SJCRH30 (cell line): Measurements from ENCODE around the gene HS6ST3. TPM values are rescaled to one million over a fixed set of nuclear protein-coding genes. Genes with fewer than 3 reads are reported as not detected.

Experiments used
- DNase-seq, 2 experiments: peaks; one replicate each; pipeline ENCODE4 v3.0.0-alpha.2; 2015 to 2020
- H3K27ac ChIP-seq: fragments of 250-450 bp; sonication (Bioruptor Pico); 2 replicates; pipeline ENCODE4 v1.5.1; 2020; ENCODE audit warnings: mild to moderate bottlenecking, moderate library complexity
- H3K27me3 ChIP-seq: fragments of 250-450 bp; sonication (Bioruptor Pico); 2 replicates; pipeline ENCODE4 v1.5.1; 2020; ENCODE audit warnings: mild to moderate bottlenecking, moderate library complexity
- H3K36me3 ChIP-seq: fragments of 250-450 bp; sonication (Bioruptor Pico); 2 replicates; pipeline ENCODE4 v1.5.1; 2020; ENCODE audit warnings: mild to moderate bottlenecking, moderate library complexity
- H3K4me1 ChIP-seq: fragments of 250-450 bp; sonication (Bioruptor Pico); 2 replicates; pipeline ENCODE4 v1.5.1; 2020; ENCODE audit warnings: mild to moderate bottlenecking, moderate library complexity
- H3K4me3 ChIP-seq: fragments of 250-450 bp; sonication (Bioruptor Pico); 2 replicates; pipeline ENCODE4 v1.5.1; 2020; ENCODE audit warnings: mild to moderate bottlenecking, moderate library complexity
- H3K9me3 ChIP-seq: fragments of 250-450 bp; sonication (Bioruptor Pico); replicated peaks from 2 replicates; pipeline ENCODE4 v1.5.1; 2020; ENCODE audit warnings: mild to moderate bottlenecking, moderate library complexity
- total RNA-seq: library from RNA; depleted of rRNA; stranded (reverse); fragments of >200 nt; shearing (Covaris generic); gene quantifications from 2 replicates; pipeline ENCODE4 v1.2.3, GENCODE V29; 2014

The HS6ST3 gene
- total RNA-seq, 1 experiment from 2014 or later, result 0.02 TPM

DNA sequence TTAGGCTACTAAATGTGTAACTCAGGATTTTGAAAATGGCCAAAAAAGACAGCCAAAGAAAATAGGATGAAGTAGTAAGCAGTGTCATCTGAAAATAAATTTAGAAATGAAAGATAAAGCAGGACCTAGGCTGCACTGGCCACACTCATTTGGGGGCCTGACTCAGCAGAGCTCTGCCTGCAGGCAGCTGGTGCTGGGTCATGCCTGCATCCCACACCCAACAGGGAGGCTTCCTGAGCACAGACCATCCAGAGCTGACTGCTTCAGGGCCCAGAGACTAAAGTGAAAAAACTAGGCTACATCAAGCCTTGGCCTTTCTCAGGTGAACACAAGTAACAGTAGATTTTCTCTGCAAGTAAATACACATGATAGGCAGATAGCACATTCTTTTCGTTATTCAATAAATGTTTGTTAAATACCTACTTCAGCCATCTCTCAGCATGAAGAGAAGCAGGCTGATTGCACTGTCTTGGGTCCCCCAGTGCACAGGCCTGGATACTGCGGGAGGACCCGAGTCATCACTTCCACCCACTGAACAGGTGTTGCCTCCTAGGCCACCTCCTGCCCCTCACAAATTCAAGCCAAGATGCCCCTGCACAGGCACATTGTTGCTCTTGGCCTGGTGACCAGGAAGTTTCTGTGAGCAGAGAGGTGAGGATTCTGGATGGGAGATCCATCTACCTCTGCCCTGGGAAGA is 620.4 kb downstream of the HS6ST3 start:
- H3K27ac ChIP-seq, result no peak overlapping the region
- no peak for DNase-seq
- H3K9me3 ChIP-seq, result no peaks in the 10 kb centered on the region

DNA sequence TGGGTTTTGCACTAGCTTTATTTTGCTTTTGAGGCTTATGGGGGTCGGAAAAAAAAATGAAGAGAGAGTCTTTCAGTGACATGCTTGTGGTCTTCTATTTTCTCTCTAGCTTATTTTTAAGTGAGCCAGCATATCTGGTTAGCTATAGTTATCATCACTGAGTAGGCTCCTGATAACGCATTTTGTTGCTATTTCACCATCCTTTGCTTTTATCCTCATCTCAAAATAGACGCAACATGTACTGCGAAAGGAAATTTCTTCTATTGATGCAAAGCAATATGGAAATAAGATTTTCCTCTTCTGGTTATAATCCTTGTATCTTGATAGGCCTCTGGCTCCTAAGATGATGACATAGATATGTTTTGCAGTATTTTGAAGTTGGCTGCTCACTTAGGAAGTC is 630.5 kb downstream of the HS6ST3 start:
- H3K4me1 ChIP-seq, result no peaks in the 10 kb centered on the region
- H3K27ac ChIP-seq, result no peak overlapping the region
- DNase-seq, result no peak
- H3K36me3 ChIP-seq, result no peaks in the 10 kb centered on the region
- no peaks in the 10 kb centered on the region for H3K9me3 ChIP-seq
- no peaks in the 10 kb centered on the region for H3K27me3 ChIP-seq
- H3K4me3 ChIP-seq, result no peak overlapping the region

More for the DNA sequence above, 620.4 kb downstream of the HS6ST3 start:
- Histone ChIP-seq H3K4me3 (no peak overlapping the region), H3K36me3 (no peaks in the 10 kb centered on the region), H3K4me1 (no peaks in the 10 kb centered on the region), H3K27me3 (no peaks in the 10 kb centered on the region; the same call in 1 of the 2 replicates)

DNA sequence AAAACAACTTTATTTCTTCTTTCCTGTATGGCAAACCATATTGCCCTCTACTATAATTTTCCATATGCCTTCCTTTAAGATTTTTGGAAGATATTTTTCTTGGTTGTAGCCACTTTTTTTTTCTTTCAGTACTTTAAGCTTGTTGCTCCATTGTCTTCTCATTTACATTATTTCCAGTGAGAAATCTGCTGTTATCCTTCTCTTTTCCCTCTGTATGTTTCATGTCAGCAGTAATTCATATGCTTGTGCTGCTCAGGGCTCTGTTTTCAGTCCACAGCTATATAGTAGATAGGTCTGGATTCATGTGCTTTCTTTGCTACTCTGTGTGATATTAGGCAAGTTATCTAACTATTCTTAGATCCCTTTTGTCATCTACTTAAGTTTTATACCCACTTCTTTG is 636.7 kb downstream of the HS6ST3 start:
- Histone ChIP-seq H3K9me3 (0 out of 2 replicates have a peak, but pooled peaks cover 3% of the 10 kb centered on the region), H3K27me3 (no peaks in the 10 kb centered on the region), H3K36me3 (no peaks in the 10 kb centered on the region), H3K4me3 (no peak overlapping the region), H3K4me1 (no peaks in the 10 kb centered on the region), H3K27ac (no peak overlapping the region)
- no peak for DNase-seq

DNA sequence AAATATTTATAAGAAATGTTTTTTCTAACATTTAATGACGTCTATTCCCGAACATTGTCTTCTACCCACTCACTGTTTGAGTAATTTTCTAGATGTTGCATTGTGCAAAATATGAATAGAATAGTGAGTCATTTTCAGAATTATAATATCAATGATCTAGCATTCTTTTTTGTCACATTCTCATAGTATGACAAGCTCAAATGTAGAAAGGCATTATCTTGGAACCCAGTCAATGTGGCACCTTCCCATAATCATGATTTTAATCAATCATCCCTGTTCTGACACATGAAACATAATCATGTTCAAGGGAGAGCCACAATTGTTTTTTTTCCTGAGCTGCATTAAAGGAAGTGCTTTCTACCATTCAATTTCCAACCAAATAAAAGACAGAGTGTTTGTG is 638.6 kb downstream of the HS6ST3 start:
- Histone ChIP-seq H3K4me3 (no peak overlapping the region), H3K4me1 (no peaks in the 10 kb centered on the region), H3K27me3 (no peaks in the 10 kb centered on the region), H3K9me3 (0 out of 2 replicates have a peak, but pooled peaks cover 3% of the 10 kb centered on the region), H3K27ac (no peak overlapping the region), H3K36me3 (no peaks in the 10 kb centered on the region)
- DNase-seq, result no peak

DNA sequence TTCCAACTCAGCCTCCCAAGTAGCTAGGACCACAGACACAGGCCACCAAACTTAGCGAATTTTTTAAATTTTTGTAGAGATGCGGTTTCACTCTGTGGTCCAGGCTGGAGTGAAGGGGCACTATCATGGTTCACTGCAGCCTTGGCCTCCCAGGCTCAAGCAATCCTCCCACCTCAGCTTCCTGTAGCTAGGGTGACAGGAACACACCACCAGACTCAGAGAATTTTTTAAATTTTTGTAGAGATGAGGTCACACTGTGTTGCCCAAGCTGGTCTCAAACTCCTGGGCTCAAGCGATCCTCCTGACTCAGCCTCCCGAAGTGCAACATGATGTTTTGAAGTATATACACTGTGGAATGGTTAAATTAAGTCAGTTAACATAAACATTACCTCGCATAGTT is 640.8 kb downstream of the HS6ST3 start:
- no peak overlapping the region for H3K27ac ChIP-seq
- 0 out of 2 replicates have a peak, but pooled peaks cover 3% of the 10 kb centered on the region for H3K9me3 ChIP-seq
- H3K27me3 ChIP-seq, result no peaks in the 10 kb centered on the region
- no peak for DNase-seq
- no peaks in the 10 kb centered on the region for H3K36me3 ChIP-seq
- H3K4me3 ChIP-seq, result no peak overlapping the region
- H3K4me1 ChIP-seq, result no peaks in the 10 kb centered on the region

DNA sequence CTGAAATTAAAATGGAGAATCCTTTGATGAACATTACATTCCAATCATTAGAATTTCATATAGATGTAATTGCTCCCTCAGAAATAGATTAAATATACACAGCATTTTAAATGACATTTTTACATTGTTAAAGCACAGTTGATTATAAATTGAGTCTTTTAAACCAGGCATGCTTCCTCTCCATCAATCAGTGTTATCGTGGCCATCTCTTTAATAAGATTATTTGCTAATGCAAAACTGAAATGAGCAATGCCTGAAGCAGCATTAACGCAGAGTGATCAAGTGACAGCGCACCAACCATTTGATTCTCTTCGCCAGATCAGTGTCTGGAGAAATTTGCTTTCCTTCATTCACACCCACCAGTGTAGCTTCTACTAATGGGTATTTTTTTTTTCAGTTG is 644.6 kb downstream of the HS6ST3 start:
- Histone ChIP-seq H3K27ac (no peak overlapping the region), H3K4me3 (no peak overlapping the region), H3K9me3 (no peaks in the 10 kb centered on the region), H3K27me3 (no peaks in the 10 kb centered on the region), H3K36me3 (no peaks in the 10 kb centered on the region), H3K4me1 (no peaks in the 10 kb centered on the region)
- DNase-seq, result no peak

DNA sequence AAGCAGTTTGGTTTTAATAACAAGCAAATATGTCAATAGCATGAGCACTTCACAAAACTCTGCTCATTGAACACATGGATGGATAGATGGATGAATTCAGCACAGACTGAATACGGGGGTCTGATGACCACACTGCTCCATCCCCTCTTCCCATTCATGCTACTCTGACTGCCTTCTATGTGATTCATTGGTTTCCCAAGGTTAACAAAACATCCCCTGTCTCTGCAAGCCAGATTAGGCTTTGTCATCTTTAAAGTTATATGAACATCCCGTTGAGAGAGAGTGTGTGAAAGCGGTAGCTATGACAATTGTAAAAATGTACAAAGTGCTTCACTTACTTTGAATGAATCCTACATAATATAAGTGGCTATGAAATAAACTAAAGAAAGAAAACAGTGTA is 651.9 kb downstream of the HS6ST3 start:
- Histone ChIP-seq H3K27me3 (no peaks in the 10 kb centered on the region), H3K9me3 (no peaks in the 10 kb centered on the region), H3K27ac (no peak overlapping the region), H3K4me1 (no peaks in the 10 kb centered on the region), H3K36me3 (no peaks in the 10 kb centered on the region), H3K4me3 (no peak overlapping the region)
- no peak for DNase-seq

DNA sequence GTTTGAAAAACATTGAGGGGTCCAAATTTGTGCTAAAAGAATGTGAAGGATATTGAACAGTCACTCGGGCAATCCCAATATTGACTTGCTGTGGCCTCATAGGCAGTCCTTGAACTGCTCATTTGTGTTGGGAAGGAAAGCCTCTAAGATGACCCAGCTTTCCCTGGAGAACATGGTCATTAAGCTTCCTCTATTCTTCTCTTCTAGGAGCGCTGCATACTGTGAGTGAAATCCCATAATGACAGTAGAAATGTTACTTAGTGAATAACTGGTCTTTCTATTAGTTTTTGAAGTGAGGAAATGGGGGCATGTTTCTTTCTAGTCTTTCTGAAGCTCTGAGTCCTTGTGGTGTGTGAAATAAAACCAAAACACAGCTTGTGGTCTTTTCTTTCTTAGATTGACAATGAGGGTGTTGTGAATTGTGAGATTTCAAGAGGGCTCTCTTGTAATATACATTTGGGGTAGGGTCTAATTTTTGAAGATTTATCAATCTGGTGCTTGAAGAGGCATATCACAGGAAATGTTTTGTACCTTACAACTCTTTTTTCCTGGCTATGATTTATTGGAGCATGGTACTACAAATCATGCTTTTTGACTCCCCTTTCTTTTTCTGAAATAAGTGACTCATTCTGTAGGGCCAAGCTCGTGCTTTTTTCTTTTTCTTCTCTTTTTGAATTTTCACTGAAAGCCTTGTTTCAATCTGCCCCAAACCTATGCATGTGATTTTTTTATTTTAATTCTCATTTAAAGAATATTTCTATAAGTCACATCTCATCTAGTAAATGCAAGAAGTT is 653.6 kb downstream of the HS6ST3 start:
- no peaks in the 10 kb centered on the region for H3K4me1 ChIP-seq
- no peak for DNase-seq
- no peak overlapping the region for H3K4me3 ChIP-seq
- H3K36me3 ChIP-seq, result no peaks in the 10 kb centered on the region
- no peaks in the 10 kb centered on the region for H3K9me3 ChIP-seq
- H3K27ac ChIP-seq, result no peak overlapping the region
- no peaks in the 10 kb centered on the region for H3K27me3 ChIP-seq

DNA sequence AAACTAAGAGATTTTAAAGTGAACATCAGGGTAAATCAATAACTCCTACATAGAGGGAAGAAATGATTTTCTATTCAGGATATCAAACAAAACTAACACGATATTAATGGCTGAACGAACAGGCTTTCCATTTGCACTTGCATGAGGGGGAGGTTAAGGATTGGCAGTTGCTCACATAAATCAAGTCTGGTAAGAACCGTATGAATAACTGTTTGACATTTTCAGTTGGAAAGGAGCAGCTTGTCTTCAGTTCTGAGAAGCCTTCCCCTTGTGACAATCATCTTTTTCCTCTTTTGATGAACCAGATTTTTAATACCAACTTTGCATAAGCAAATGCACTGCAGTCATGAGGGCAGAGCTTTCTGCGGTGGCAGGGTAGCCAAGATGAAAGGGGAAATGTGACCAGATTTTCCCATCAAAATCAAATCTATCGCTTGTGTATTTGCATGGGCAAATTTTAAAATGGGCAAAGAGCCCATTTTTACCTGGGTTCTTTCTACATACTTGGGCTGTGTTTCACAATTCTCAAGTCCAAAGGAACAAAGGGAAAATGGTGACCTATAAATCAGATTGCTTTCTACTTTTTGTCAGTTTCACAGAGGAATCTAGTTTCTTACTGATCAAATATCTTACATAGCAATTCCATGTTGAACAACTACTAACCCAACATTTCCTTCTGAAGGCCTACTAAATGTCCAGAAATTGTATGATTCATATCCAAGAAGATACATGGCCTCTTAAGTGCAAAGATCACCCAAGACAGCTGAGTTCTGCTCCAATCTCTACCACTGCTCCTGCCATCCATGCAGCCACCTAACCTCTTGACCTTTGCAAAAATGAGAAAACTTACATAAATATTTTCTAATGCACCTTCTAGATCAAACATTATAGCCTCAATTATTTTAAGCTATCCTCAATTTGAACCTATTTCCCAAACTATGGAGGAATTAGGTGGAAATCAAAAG is 654.7 kb downstream of the HS6ST3 start:
- no peak overlapping the region for H3K4me3 ChIP-seq
- no peak for DNase-seq
- no peaks in the 10 kb centered on the region for H3K9me3 ChIP-seq
- no peaks in the 10 kb centered on the region for H3K4me1 ChIP-seq
- H3K27ac ChIP-seq, result no peak overlapping the region
- no peaks in the 10 kb centered on the region for H3K36me3 ChIP-seq
- no peaks in the 10 kb centered on the region for H3K27me3 ChIP-seq

DNA sequence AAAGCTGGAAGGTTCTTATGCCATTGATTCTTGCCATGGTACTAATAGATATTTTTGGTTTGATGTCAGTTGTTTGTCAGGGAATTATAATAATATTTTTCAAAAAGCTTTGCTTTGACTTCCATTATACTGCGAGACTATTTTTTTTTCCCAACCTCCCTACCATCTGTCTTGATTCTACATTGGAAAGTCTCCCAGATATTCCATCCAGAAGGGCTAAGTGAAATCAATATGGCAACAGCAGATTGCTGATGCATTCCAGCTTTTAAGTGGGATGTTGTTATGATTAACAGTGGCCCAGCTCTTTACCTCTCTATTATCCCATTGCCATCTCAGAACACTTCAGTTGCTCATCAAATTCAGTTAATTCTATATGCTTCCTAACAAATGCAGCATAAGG is 657.0 kb downstream of the HS6ST3 start:
- no peak for DNase-seq

DNA sequence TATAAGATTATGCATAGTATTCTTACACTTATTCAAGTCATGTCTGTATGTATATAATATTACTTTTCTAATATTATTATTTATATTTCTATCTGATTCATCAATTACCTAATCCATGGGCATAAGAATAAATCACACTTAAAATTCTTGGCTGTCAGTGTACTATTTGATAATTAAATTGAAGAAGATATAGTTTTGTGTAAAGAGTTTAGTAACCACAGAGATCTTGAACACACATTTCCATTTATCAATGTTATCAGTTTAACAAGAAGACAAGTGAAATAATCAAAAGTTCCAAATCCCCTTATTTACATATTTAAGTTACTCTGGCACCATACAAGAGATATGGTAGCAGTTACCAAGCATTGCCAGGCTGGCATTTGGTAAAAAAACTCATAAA is 659.9 kb downstream of the HS6ST3 start:
- H3K36me3 ChIP-seq, result no peaks in the 10 kb centered on the region

More for the DNA sequence above, 657.0 kb downstream of the HS6ST3 start:
- H3K27me3 ChIP-seq, result no peaks in the 10 kb centered on the region
- H3K27ac ChIP-seq, result no peak overlapping the region
- no peaks in the 10 kb centered on the region for H3K9me3 ChIP-seq
- H3K4me1 ChIP-seq, result no peaks in the 10 kb centered on the region
- no peaks in the 10 kb centered on the region for H3K36me3 ChIP-seq
- H3K4me3 ChIP-seq, result no peak overlapping the region

DNA sequence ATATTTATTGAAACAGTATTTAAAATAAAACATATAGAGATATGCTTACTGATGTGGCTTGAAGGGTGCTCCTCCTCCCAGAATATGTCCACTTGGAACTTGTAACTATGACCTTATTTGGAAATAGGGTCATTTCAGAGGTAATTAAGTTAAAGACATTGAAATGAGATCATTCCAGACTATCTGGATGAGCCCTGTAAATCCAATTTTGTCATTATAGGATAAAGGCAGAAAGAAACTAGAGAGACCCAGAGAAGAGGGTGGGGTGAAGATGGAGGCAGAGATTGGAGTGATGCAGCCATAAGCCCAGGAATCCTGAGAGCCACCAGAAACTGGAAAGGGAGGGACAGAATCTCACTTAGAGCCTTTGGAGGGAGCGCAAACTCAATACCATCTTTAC is 661.2 kb downstream of the HS6ST3 start:
- Histone ChIP-seq H3K9me3 (no peaks in the 10 kb centered on the region), H3K4me1 (no peaks in the 10 kb centered on the region), H3K36me3 (no peaks in the 10 kb centered on the region), H3K27ac (no peak overlapping the region), H3K4me3 (no peak overlapping the region), H3K27me3 (no peaks in the 10 kb centered on the region)
- no peak for DNase-seq

More for the DNA sequence above, 659.9 kb downstream of the HS6ST3 start:
- no peak overlapping the region for H3K27ac ChIP-seq
- DNase-seq, result no peak
- H3K4me1 ChIP-seq, result no peaks in the 10 kb centered on the region
- no peaks in the 10 kb centered on the region for H3K27me3 ChIP-seq
- no peak overlapping the region for H3K4me3 ChIP-seq
- H3K9me3 ChIP-seq, result no peaks in the 10 kb centered on the region

DNA sequence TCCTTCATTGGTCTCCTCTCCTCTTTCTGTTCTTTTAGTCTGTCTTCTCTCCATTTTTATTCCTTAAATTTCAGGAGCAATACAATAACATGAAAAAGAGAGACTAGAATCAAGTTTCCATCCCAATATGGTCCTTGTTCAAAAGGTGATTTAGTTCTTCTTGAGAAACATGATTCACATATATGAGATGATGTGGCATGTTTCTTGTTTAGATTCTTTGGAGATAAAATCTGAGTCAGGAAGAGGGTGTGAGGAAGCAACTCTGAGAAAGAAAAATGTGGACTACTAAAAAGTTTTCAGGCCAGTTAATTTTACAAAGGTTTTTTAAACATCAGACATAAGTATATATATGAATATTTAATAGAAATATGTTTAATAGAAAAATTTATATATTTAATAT is 673.0 kb downstream of the HS6ST3 start:
- no peaks in the 10 kb centered on the region for H3K4me1 ChIP-seq
- no peaks in the 10 kb centered on the region for H3K36me3 ChIP-seq
- no peak overlapping the region for H3K27ac ChIP-seq
- H3K27me3 ChIP-seq, result no peaks in the 10 kb centered on the region
- no peaks in the 10 kb centered on the region for H3K9me3 ChIP-seq
- no peak overlapping the region for H3K4me3 ChIP-seq
- DNase-seq, result no peak

DNA sequence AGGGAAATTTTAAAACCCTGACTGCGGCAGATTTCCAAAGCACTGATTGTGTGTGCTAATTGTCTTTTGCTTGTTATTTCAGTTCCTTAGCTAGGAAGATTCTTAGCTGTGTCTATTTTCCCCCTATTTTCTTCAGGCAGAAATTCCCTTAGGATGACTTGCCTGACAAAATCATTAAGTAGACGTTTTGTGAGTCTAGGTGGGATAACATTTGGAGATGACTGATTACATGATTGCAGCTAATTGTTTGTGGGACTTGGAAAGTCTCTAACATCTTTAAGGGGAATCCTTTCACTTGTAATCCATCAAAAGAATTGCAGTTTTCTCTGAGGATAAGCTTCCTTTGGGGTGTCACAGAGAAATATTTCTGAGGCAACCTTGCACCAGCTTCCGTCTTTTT is 676.4 kb downstream of the HS6ST3 start:
- no peaks in the 10 kb centered on the region for H3K27me3 ChIP-seq

DNA sequence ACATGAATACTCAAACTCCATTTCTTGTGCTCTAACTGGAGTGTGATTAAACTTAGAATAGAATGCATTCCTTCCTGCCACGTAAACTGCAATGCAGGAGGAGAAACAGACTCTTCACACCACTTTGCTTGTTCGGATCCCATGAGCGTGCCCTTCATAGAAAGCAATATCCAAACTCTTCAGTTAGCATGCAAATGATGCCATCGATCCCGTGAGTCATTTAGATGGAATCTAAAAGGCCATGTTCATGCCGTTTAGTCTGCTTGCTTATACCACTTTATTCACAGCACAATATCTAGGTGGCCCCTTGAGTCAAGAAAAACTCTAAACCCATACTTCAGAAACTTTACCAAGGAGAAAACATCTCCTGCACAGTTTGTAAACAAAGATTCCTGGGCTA is 678.6 kb downstream of the HS6ST3 start:
- DNase-seq, result no peak
- no peak overlapping the region for H3K27ac ChIP-seq
- H3K27me3 ChIP-seq, result no peaks in the 10 kb centered on the region
- no peak overlapping the region for H3K4me3 ChIP-seq
- no peaks in the 10 kb centered on the region for H3K36me3 ChIP-seq
- H3K9me3 ChIP-seq, result no peaks in the 10 kb centered on the region
- no peaks in the 10 kb centered on the region for H3K4me1 ChIP-seq

More for the DNA sequence above, 676.4 kb downstream of the HS6ST3 start:
- no peak overlapping the region for H3K4me3 ChIP-seq
- H3K36me3 ChIP-seq, result no peaks in the 10 kb centered on the region
- no peak overlapping the region for H3K27ac ChIP-seq
- no peaks in the 10 kb centered on the region for H3K4me1 ChIP-seq
- DNase-seq, result no peak
- H3K9me3 ChIP-seq, result no peaks in the 10 kb centered on the region
